Neural cell (in vitro differentiated cells): Measurements from ENCODE around the gene CACNA2D2.

Experiments
- CTCF ChIP-seq: fragments of 450-650 bp; IDR thresholded peaks from 2 replicates; pipeline ENCODE4 v1.5.1; 2014; ENCODE audit warnings: antibody characterized with exemption, mild to moderate bottlenecking, moderate library complexity; ENCODE audit not compliant: poor library complexity, severe bottlenecking
- EP300 ChIP-seq: fragments of 450-650 bp; conservative IDR thresholded peaks from 2 replicates; pipeline ENCODE4 v1.6.1; 2014; ENCODE audit warnings: antibody characterized with exemption, mild to moderate bottlenecking, moderate library complexity; ENCODE audit not compliant: poor library complexity, severe bottlenecking
- EZH2 ChIP-seq: fragments of 200-600, 300-800 bp; shearing (Covaris generic), sonication (generic); IDR thresholded peaks from 2 replicates; pipeline ENCODE4 v1.6.1; 2014; ENCODE audit warnings: antibody characterized with exemption, low read length, borderline replicate concordance, mild to moderate bottlenecking; ENCODE audit not compliant: insufficient read depth, poor library complexity, severe bottlenecking
- MXI1 ChIP-seq: fragments of 450-650 bp; conservative IDR thresholded peaks from 2 replicates; pipeline ENCODE4 v1.6.1; 2014; ENCODE audit warnings: antibody characterized with exemption, mild to moderate bottlenecking; ENCODE audit not compliant: poor library complexity, severe bottlenecking
- POLR2AphosphoS5 ChIP-seq: IDR thresholded peaks from 2 replicates; pipeline ENCODE4 v1.6.1; 2012
- RAD21 ChIP-seq: fragments of 450-650 bp; conservative IDR thresholded peaks from 2 replicates; pipeline ENCODE4 v1.6.1; 2014; ENCODE audit warnings: antibody characterized with exemption, mild to moderate bottlenecking, moderate library complexity
- TAF1 ChIP-seq: IDR thresholded peaks from 2 replicates; pipeline ENCODE4 v1.6.1; 2012; ENCODE audit warnings: low read depth

- TF ChIP-seq CTCF (no peak), POLR2AphosphoS5 (no peak), EP300 (no peak), RAD21 (no peak), MXI1 (no peak), EZH2 (no peak), TAF1 (no peak)
Observed at GRCh38 chr3:50495609-50496423, 7.6 kb downstream of the CACNA2D2 start.
